Amygdala (tissue), 56 donors: ENCODE data around the gene WTAP.
"Not testable (repeated sequence)": the region's sequence is repeated elsewhere in the genome, so short reads cannot be mapped to it uniquely, and the experiment has no call there.

Source experiments
- DNase-seq, 56 donors: peaks; one replicate each; lab custom pipeline; 2025; lab: John Stamatoyannopoulos, UW

WTAP gene

DNA sequence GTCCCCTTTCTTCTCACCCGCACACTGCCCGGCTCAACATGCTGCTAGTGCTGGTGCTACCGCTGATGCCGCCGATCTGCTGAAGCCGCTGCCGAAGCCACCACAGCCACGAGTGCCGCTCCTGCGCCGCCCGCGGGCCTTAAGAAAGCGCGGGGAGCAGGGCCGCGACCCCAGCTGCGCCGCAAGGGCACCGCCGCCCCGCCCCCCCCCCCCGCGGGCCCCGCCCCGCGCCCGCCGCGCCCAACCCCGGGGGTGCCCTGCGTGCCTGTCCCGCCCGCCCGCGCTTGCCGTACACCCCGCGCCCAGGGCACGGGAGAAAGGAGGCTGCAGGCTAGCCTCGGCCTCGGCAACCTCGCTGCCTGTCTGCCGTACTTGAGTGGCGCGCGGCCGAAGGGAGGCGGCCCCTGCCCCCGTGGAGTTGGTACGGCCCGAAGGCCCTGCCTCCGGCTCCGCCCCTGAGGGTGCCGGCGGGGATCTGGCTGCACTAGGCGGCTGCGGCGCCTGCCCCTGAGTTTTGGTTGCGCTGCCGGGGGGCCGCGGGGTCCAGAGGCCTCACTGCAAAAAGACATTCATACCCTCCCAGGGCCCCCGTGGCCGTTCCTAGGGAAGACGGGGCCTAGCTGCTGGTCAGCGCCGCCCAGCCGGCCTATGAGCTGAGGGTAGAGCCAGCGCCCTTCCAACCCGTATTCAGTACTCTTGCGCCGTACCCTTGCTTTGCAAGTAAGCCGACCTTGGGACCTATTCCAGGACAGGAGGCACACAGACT is 34.0 kb upstream of the WTAP start, which contains the start of gene SOD2:
SOD2 (minus strand) TSS at position 114 of the 766 bp plus-strand sequence; CDS start at position 40, 74 bp downstream.
- DNase-seq: peak; percentile 26 to 95 (median 78)

DNA sequence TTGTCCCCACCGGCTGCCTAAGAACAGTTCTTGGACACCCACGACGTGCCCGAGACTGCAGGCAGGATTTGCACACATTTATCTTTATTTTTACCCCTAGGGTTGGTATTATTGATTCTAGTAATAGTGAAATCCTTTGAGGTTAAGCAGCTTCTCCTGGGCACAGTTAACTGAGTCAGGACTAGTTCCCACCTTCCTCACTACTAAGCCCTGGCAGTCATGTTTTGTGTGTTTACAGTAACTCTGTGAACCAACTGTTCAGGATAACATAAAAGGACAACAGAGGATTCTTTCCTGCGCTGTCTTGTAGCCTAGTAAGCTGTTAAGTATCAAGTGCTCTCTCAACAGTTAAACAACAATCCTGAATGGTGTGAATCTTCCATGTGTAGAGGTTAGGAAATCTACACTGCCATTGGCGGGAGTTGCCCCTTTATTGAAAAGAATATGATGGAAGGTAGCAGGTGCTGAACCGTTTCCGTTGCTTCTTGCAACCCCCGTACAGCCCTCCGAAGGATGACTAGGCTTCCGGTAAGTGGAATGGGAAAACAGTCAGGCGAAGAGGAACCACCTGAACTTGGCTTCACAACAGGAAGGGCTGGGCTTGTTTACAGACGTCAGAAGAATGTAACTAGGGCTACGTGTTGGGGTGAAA is 33.3 kb upstream of the WTAP start:
- DNase-seq: peak in 2 of 56 donors; percentile 10 to 13

DNA sequence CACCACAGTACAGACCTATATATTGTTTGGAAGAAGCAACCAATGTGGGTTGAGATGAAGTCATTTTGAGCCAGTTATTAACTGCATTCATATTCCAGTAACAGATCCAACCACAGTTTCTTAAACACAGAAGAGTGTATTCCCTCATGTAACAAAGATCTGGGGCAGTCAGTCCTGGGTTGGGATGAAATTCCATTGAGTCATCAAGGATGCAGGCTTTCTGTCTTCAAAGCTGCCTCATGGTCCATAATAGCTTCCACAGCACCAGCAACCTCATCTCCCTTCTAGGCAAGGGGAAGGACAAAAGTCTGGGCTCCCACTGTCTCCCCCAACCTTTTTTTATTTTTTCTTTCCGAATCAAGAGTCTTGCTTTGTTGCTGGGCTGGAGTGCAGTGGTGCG is 31.3 kb upstream of the WTAP start:
- DNase-seq: no peak

DNA sequence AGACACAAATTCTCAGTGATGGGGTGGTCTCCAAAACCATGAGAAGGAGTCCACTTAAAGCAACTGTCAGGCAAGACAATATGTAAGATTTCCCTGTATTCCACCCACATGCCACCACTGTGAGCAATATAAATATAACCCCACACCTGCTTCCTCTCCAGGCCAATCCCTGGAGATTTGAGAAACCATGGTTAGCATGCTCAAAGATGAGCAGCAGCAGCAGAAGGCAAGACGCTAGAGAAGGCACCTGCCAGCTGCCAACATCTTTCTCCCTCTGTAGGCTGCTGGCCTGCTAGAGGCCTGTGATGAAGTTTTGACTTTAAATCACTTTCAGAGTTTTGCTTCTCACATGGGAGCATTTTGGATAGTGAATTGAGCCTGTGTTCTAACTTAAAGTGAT is 26.3 kb upstream of the WTAP start:
- no peak for DNase-seq

DNA sequence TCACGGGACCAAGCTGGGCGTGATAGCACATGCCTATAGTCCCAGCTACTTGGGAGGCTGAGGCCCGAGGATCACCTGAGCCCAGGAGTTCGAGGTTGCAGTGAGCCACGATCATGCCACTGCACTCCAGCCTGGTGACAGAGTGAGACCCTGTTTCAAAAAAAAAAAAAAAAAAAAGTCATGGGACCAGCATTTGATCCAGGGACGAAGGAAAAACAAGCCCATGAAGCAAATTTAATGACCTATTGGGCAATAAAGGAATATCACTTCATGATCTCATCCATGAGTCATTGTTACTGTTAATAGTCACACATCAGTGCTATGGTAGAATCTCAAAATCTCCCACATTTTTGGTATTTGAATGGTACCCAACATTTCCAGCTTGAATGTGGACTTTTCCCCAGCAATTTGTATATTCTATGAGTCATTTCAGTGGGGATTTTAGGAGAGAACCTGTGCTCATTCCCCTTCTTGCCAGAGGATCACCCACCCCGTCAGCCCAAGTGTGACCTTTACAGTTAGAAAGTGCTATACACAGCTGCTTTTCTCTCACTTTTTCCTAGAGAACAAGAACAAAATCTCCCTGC is 25.8 kb upstream of the WTAP start:
- DNase-seq: no peak

DNA sequence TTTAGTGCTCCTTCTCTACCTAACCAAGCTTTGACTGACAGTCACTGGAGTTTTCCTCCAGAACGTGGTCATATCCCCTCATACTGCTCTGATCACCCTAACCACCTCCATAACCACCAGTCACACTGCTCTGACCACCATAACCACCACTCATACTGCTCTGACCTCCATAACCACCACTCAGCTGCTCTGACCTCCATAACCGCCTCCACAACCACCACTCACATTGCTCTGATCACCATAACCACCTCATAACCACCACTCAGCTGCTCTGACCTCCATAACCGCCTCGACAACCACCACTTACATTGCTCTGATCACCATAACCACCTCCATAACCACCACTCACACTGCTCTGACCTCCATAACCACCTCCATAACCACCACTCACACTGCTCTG is 16.7 kb upstream of the WTAP start:
- DNase-seq: not testable (repeated sequence)

DNA sequence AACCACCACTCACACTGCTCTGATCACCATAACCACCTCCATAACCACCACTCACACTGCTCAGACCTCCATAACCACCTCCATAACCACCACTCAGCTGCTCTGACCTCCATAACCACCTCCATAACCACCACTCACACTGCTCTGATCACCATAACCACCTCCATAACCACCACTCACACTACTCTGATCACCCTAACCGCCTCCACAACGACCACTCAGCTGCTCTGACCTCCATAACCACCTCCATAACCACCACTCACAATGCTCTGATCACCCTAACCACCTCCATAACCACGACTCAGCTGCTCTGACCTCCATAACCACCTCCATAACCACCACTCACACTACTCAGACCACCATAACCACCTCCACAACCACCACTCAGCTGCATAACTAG is 14.9 kb upstream of the WTAP start:
- not testable (repeated sequence) for DNase-seq

DNA sequence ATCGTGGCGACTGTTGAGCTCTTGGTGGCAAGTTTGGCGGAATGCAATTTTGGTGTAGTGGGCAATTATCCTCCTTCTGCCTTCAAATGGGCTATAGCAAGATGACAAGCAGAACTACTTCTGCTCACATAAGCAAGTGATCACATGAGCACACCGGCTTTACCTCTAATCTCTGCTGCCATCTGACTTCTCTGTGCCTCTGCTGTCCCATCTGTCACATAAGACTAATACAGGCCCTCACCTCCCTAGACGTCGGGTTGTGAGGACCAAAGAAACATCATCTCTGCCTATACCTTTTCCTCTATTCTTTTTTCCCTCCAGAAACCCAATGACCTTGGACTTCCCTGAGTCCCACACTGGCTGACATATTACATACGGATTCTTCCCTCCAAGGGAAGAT is 13.3 kb upstream of the WTAP start:
- DNase-seq: no peak

DNA sequence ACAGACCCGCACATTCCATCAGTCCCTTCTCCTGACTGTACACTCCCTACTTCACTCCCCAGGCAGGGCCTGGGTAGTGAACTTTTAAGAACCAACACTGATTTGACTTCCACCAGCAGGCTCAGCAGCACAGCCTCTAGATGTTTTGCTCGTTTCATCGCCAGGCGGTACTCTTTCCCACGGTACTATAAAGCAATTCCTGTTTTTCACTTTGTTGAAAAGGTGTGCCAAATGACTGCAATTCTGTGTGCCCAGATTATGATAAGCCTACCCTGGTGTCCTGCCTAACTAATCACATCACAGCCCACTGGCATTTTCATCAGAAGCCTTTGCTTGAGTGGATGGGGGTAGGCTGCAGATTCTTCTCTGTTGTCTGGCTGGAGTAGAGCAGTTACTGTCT is 12.9 kb upstream of the WTAP start:
- no peak for DNase-seq

DNA sequence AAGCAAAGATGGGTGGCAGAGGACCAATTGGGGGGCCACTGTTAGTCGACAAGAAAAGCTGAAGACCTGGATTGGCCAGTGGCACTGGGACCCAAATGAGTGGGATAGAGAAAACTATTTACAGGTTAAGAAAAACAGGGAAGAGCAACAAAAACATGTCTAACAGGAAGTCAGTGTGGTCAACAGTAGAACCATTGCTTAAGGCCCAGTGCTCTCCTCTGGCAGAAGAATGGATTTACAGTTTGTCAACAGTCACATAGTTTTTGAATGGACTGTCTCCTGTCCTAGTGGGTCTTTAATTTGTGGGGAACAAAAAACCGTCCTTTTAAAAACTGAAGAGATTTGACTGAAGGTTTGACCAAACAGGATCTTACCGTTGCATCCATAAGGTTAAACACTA is 12.1 kb upstream of the WTAP start:
- no peak for DNase-seq

DNA sequence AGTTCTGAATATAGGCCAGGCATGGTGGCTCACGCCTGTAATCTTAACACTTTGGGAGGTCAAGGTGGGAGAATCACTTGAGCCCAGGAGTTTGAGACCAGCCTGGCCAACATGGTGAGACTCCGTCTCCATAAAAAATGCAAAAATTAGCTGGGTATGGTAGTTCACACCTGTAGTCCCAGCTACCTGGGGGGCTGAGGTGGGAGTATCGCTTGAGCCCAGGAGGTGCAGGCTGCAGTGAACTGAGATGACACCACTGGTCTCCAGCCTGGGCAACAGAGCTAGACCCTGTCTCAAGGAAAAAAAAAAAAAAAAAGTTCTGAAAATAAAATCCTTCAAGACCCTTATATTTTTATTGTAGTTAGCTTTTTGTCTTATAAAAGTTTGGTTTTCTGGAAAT is 11.7 kb upstream of the WTAP start:
- DNase-seq: no peak

DNA sequence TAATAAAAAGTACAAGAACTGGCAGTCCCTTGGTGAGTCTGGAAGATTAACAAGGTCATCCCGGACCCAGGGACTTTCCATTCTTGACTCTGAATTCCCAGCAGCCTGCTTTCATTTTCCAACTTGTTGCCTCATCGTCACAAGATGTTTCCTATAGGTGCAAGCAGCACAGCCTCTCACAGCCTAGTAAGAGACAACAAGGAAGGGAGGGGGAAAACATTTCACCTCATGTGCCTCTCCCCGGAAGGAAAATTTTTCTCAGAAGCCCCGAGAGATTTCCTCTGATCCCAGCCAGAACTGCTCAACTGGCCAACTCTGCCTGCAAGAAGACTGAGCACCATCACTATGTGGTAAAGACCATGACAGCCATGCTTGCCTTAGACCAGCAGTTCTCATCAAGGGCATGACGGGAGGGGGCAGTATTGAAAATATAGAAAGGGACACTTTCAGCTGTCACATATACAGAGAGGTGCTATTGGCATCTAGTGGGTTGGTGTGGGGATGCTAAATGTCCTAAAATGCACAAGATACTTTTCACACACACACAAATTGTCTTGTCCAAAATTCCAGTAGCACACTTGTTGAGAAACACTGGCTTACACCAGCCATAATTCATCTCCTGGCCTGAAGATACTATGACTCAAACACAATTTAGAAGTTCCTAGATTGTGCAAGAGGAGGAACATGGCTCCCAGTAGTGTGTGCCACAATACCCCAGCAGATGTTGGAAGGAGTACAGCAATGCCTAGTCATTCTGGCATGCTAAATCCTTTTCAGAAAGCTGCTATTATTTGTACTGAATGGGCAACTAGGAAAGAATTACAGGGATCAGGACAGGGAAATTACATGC is 10.8 kb upstream of the WTAP start:
- peak in 8 of 56 donors; percentile 5 to 50 (median 13) for DNase-seq

DNA sequence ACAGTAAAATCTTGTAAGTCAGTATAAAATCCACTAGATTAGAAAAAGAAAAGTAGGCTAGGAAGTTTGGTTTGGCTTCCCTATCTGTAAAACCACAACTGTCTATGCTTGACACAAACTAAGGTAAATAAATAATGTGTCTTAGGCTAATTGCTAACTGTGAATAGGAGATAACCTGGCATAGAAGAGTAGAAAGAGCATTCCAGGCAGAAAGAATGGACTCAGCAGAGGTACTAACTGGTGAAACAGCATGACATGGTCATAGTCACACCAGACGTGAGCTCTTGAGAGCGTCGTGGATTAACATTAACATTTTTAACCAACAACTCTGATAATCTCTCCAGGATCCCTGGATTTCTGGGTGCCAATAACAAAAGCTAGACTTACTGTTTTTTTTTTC is 8.7 kb upstream of the WTAP start:
- DNase-seq: no peak

DNA sequence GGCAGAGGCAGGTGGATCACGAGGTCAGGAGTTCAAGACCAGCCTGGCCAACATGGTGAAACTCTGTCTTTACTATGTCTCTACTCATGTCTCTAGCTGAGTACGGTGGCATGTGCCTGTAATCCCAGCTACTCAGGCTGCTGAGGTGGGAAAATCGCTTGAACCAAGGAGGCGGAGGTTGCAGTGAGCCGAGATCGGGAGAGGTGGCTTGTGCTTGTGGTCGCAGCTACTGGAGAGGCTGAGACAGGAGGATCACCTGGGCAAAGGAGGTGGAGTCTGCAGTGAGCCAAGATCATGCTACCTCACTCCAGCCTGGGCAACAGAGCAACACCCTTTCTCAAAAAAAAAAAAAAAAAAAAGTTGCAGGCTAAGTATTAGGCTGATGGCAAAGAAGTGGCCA is 8.0 kb upstream of the WTAP start:
- no peak for DNase-seq

DNA sequence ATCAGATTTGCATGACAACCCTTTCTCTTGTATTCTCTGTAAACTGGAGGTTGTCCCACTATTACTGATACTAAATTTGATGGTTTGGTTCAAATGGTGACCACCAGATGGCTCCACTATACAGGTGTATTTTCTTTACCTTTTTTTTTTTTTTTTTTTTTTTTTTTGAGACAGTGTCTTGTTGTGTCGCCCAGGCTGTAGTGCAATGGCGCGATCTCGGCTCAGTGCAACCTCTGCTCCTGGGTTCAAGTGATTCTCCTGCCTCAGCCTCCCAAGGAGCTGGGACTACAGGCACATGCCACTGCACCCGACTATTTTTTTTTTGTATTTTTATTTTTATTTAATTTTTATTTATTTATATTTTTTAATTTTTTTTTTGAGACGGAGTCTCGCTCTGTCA is 6.6 kb upstream of the WTAP start:
- no peak for DNase-seq

DNA sequence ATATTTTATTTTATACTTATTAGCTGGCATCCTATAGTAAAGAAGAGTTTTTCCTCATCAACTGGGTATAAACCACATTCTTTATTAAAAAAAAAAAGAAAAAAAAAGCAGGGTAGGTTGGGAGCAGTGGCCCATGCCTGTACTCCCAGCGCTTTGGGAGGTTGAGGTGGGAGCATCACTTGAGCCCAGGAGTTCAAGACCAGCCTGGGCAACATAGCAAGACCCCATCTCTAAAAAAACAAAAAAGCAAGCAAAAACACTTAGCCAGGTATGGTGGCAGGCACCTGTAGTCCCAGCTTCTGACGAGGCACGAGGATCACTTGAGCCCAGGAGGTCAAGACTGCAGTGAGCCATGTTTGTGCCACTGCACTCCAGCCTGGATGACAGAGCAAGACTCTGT is 5.3 kb upstream of the WTAP start:
- not testable (repeated sequence) for DNase-seq

DNA sequence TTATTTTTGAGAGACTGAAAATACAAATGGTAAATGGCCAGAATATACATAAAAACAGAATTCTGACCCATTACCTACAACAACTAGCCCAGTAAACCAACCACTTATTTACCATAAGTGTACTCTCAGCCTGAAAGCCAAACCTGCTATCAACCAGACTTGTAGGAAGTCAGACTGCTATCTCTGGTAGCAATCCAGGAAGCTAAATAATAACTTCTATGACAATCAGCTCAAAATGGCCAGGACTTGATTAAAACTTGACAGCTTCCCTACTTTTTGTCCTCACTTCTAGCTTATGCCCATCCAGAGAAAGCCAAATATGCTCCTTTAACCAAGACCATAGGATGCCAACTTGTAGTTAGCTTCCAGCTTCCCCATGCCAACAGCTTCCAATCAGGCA is 4.7 kb upstream of the WTAP start:
- DNase-seq: no peak

DNA sequence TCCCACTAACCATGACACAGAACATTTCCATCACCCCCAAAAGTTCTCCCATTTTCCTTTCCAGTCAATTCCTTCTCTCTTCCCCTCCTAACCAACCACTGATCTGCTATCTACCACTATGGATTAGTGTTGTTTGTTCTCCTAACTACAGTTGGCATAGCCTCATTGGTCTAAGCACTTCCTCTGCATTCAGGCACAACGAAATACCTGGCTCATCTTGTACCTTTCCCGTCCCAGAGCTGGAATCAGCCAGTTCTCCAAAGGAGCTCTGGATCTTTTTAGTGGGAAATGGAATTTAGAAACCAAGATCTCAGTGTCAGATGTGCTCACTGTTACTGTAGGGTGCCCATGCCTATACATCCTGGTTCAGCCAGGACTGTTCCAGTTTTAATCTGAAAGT is 4.0 kb upstream of the WTAP start:
- DNase-seq: no peak

DNA sequence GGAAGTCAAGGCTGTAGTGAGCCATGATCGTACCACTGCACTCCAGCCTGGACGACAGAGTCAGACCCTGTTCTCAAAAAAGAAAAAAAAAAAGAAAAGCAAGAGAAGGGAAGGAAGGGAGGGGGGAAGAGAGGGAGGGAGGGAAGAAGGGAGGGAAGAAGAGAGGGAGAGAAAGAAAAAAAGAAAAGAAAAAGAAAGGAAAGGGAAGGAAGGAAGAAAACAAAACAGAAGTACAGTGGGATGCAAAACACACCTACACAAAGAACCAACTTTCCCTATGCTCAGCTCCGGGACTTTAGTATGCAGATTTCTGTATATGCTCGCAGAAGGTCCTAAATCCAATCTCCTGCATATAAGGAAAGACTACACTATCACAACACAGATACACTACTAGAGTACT is 2.5 kb upstream of the WTAP start:
- no peak for DNase-seq

DNA sequence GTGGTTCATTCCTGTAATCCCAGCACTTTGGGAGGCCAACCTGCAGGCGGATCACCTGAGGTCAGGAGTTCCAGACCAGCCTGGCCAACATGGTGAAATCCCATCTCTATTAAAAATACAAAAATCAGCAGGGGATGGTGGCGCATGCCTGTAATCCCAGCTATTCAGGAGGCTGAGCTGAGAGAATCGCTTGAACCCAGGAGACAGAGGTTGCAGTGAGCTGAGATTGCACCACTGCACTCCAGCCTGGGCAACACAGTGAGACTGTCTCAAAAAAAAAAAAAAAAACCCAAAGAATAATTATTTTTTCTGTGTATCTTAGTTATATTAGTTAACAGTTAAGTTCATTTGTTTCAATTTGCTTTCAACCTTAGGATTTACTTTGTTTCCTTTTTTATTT is 2.1 kb upstream of the WTAP start:
- not testable (repeated sequence) for DNase-seq
